Astrocyte of the cerebellum (primary cell): Measurements from ENCODE around the gene MKKS.

Experiments used
- DNase-seq: peaks from one replicate; pipeline ENCODE4 v3.0.0-alpha.2; 2011; ENCODE audit warnings: low read depth
- H3K4me3 ChIP-seq: 2 replicates; pipeline ENCODE4 v1.5.1; 2011; ENCODE audit warnings: mild to moderate bottlenecking, low read depth, low read length, moderate library complexity
- in situ Hi-C: cut with HindIII; loops from 2 replicates; pipeline ENCODE4 v1.10.0; 2017; ENCODE audit warnings: low sequenced_read_pairs
- TF ChIP-seq, protein P1 (sequence below): IDR thresholded peaks from 2 replicates; pipeline ENCODE4 v1.5.1; 2012; ENCODE audit warnings: low read length, low read depth, moderate library complexity, mild to moderate bottlenecking; ENCODE audit errors: missing control alignments

Gene MKKS

DNA sequence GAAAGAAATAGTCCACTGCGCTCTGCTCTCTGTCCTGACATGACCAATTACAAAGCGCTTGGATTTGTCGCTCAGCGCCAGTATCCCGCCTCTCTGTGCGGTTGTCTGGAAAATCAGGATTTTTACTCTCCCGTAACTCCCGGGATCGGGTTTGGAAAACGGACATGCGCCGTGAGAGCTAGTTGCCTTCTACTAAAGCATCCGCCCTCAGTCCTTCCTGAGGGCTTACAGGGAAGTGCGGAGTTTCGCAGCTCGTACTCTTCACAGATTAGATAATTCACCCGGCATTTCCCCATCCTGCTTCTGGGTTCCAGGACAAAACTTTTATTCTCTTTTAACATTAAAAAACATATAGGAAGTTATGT, 427 bp upstream of the MKKS start:
- TF ChIP-seq, protein P1, sequence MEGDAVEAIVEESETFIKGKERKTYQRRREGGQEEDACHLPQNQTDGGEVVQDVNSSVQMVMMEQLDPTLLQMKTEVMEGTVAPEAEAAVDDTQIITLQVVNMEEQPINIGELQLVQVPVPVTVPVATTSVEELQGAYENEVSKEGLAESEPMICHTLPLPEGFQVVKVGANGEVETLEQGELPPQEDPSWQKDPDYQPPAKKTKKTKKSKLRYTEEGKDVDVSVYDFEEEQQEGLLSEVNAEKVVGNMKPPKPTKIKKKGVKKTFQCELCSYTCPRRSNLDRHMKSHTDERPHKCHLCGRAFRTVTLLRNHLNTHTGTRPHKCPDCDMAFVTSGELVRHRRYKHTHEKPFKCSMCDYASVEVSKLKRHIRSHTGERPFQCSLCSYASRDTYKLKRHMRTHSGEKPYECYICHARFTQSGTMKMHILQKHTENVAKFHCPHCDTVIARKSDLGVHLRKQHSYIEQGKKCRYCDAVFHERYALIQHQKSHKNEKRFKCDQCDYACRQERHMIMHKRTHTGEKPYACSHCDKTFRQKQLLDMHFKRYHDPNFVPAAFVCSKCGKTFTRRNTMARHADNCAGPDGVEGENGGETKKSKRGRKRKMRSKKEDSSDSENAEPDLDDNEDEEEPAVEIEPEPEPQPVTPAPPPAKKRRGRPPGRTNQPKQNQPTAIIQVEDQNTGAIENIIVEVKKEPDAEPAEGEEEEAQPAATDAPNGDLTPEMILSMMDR = no peak
- peak overlapping the region; percentile 79 for H3K4me3 ChIP-seq
- in situ Hi-C loops = no loop called here
- DNase-seq = peak; percentile 99

DNA sequence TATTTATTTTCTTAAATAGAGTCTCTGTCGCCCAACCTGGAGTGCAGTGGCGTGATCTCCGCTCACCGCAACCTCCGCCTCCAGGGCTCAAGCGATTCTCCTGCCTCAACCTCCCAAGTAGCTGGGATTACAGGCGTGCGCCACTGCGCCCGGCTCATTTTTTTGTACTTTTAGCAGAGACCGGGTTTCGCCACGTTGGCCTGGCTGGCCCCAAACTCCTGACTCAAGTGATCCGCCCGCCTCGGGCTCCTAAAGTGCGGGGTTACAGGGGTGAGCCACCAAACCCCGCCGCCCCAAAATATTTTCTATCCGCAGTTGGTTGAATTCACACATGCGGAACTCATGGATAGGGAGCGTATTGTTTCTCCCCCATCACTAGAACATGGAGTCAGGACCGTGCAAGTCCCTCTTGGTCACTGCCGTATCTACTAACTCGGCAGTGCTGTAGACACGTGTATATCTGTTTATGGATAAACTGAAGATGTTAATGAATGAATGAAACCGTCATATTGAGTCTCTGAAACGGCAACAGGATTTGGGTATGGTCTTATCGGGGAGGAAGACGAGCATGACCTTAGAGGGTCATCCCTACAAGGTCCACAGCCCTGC, 904 bp downstream of the MKKS start:
- peak overlapping the region; percentile 79 for H3K4me3 ChIP-seq
- DNase-seq = no peak
- TF ChIP-seq, protein P1 = no peak
- in situ Hi-C loops = no loop called here

DNA sequence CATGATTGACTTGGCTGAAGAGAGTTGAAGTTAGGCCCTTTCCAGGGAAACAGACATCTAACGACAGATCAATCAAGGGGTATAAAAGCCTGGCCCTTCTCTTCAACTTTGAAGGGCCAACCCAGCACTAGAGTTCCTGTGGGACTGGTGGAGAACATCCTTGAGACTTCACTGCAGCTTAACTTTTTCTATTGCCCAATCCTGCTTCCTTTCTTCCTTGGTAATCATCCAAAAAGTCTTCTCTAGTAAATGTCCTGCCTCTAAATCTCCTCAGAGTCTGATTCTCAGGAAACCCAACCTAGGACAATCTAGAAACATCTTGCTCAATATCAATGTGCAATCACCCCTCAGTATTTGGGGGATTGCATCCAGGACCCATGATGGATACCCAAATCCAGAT, 1.9 kb downstream of the MKKS start:
- no peak for DNase-seq
- in situ Hi-C loops = no loop called here
- TF ChIP-seq, protein P1 = no peak

DNA sequence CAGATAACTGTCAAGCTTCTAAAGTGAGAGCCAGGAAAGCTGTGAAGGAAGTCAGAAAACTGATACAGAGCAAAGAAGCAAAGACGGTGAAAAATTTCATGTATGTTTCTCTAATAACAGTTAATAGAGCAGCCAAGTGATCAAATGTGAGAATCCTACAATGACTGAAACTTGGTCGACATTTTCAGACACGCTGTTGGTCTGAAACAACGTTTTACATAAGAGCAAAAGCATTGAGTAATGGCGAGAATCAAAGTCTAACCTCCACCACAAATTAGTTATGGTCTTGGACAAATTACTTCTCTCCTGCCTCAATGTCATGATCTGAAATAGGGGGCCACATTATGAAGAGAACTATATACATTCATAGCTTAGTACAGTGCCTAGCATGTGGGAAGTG, 3.3 kb downstream of the MKKS start:
- in situ Hi-C loops = no loop called here
- no peak overlapping the region for H3K4me3 ChIP-seq
- DNase-seq = no peak
- TF ChIP-seq, protein P1 = no peak

More for the DNA sequence above, 1.9 kb downstream of the MKKS start:
- no peak overlapping the region for H3K4me3 ChIP-seq

DNA sequence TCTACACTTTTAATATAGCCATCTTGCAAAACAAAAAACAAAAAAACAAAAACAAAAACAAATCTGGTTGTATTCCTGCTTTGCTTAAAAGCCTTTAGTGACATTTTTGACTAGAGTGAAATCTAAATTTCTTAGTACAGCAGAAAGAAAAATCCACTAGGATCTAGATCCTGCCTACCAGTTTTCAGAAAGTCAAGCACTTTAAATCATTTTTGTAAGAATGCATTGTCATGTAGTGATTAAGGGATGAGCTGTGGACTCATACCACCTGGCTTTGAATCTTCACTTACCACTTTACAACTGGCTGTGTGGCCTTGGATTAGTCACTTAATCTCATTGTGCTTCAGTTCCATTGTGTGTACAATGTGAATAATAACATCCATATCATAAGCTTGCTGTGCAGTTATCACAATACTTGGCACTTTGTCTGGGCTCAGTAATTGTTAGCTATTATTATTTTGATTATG, 4.0 kb downstream of the MKKS start:
- in situ Hi-C loops = no loop called here
- TF ChIP-seq, protein P1 = no peak
- H3K4me3 ChIP-seq = no peak overlapping the region

DNA sequence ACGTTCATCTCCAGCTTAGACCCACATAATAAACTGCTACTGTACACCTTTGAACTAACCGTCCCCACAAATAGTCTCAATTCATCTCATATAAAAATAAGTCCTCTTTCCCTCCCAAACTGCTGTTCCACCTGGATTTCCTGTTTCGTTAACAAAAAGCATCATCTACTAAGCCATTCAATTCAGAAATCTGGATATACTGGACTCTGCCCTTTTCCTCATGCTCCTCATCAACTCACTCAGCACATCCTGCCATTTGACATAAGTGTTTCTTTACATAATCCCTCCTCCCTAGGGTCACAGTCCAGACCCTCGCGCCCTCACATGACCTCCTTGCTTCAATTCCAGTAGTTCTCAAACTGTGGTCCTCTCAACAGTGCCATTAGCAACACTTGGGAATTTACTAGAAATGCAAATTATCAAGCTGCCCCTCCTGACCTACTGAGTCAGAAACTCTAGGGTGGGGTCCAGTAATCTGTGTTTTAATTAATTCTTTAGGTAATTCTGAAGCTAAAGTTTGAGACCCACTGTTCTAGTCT, 4.5 kb downstream of the MKKS start:
- in situ Hi-C loops = no loop called here
- TF ChIP-seq, protein P1 = no peak
- no peak for DNase-seq

More for the DNA sequence above, 4.0 kb downstream of the MKKS start:
- no peak for DNase-seq

More for the DNA sequence above, 4.5 kb downstream of the MKKS start:
- no peak overlapping the region for H3K4me3 ChIP-seq
